HG03521 (cell line): ENCODE data around the gene IL27RA.
A peak's percentile ranks its signal among the peaks of the same experiment; 100 is the strongest.

Experiments used
- ATAC-seq: cut with Tn5 transposase; IDR thresholded peaks from one replicate; pipeline ENCODE4 v1.9.1; 2021; ENCODE audit warnings: mild to moderate bottlenecking, moderate library complexity; ENCODE audit not compliant: unreplicated experiment

Gene IL27RA

DNA sequence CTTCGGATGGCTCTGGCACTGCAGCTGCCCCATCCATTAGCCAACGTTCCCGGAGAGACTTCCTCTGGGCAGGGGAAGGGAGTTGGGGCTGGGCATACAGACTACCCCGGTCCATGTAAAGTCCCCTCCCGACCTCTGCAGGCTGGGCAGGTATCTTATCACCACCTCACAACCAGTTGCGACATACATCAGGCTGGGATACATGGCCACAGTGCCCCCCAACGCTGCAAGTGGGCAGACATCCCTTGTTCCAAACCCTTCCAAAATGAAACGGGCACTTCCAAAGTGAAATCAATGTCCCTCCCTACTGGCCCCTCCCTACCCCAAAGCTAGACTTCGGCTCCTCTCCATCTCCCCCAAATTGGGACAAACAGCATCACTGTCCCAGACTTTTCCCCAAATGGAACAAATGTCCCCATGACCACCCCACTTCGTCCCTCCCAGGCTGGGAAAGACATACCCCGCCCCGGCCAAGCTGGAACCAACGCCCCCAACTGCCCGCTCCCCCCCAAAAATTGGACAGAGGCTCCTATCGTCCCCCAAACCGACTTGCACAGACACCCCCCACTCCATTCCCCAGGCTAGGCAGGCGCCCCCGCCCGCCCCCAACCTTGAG lies 25.3 kb downstream of the IL27RA start:
- ATAC-seq: no peak

DNA sequence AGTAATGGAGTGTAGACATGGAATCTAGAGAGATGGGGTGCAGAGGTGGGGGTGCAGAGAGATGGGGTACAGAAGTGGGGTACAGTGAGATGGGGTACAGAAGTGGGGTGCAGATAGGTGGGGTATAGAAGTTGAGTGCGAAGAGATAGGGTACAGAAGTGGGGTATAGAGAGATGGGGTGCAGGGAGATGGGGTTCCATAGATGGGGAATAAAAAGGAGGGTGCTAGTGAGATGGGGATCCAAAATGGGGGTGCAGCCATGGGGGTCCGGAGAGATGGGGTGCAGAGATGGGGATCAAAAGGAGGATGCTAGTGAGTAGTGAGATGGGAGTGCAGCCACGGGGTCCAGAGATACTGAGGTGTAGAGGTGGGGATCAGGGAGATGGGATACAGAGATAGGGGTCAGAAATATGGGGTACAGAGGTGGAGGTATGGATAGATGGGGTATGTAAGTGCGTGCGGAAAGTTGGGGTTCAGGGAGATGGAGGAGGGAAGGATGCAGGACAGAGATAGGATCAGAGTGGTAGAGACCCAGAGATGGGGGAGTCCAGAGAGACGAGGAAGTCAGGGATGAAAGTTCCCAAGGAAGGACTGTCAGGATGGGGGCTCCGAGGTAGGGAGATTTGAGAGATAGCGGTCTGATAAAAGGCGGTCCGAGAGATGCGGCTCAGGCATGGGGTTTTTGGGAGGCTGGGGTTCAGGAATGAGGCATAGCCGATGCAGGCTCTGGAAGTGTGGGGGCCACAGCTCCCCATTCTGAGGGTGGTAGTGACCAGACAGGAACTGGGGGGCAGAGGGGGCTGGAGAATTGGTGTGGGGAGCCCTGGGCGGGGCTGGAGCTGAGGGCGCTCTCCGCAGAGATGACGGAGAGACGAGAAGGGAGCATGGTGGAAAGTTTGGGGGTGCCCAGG lies 26.9 kb downstream of the IL27RA start:
- no peak for ATAC-seq

DNA sequence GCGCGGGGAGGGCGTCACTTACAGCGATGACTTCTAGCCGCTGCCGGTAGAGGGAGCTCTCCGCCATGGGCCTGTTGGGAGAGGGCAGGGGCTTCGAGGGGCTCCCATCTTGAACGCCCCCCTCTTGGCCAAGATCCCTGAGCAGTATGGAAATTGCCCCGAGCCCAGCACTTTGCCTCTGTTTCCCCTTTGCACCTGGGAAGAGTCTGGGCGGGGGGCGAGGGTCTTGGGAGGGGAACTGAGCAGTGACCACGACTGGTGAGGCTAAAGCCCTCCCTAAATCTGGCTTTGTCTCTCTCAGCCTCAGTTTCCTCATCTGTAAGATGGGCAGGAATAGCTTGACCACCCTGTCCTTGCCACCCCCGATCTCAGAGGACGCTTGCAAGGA lies 27.5 kb downstream of the IL27RA start:
- ATAC-seq: no peak

DNA sequence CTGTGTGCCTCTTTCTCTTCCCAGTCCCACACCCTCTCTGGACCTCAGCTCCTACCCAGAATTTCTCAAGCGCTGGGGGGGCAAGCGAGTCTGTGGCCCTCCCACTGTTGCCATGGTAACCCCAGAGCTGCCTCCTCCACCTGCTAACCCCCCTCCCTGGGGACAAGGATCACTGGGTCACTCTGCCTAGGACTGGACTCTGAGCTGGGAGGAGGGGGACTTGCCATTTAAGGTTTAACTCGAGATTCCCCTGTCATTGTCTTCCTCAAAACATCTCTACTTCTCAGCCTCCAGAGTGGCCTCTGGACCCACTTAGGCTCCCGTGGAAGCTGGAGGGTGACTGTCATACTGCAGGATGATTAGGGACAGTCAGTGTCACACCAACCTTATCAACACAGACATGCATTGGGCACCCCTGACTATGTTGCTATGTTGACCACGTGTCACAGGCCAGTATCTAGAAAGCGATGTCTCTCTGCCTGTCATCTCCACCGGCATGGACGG lies 28.1 kb downstream of the IL27RA start:
- ATAC-seq: no peak

DNA sequence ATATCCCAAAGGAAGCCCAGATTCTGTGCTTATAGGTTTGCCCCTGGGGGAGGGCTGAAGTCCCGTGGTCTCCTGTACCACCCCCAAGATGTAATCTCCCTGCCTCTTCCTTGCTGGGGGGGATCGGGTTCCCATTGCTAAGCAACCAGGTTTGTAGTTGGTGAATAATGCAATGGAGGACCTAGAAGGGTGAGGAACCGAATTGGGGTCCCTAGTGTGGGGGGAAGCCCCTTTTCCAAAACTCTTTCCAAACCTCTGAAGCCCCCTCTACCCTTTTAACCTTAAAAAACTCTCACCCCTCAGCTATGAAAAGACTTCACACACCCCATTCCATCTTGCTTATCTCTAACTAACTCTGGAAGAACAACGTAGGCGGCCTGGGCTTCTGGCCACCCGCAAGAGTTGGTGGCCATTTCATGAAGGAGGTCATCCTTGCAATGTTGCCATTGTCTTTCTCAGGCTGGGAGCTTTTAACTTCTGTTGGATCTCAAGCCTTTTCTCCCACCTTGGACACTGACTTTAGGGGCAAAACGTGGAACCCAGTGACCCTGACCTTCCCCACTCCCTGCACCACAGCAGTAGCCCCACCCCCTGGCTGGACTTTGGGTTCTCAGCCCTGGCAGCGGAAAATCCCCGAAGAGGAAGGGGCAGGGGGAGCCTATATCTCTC lies 29.7 kb downstream of the IL27RA start:
- no peak for ATAC-seq

DNA sequence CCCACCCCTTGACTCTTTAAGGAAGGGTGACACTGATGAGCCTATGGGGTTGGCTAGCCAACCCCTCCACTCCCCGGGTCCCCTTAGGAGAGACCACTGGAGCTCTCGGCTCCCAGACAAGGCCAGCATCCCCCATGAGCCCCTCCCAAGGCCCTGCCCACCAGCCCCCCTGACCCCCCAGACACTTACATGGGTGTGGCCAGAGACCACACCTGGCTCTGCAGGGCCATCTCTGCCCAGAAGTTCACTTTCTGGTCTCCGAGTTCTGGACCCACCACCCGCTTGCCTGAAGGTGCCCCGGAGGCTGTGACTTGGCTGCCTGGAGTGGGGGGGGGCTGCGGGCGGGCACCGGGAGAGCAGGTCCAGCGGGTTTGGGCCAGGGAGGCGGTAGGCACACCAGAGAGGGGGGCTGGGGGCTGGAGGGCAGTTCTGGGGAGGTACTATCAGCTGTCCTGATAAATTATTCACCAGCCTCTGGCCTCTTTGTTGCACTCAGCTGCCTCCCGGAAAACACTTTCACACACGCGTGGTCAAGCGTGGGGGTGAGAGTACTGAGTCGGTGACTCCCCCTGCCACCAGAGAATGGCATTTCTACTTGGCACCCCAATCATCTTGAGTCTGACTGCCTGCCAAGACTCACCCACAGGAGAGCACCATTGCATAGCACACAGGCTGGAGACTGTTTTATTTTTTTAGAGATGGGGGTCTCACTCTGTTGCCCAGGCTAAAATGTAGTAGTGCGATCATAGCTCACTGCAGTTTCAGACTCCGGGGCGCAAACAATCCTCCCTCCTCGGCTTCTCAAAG lies 30.4 kb downstream of the IL27RA start, which contains the start of gene PALM3:
Gene PALM3, minus strand, starts transcription at position 326 of the 807 bp plus-strand sequence. Its CDS starts 96 bp downstream, at position 230.
- ATAC-seq: no peak

DNA sequence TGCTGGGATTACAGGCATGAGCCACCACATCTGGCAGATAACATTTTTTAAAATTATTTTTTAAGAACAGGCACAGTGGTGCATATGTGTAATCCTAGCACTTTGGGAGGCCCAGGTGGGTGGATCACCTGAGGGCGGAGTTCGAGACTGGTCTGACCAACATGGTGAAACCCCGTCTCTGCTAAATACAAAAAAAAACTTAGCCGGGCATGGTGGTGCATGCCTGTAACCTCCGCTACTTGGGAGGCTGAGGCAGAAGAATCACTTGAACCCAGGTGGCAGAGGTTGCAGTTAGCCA lies 30.9 kb downstream of the IL27RA start:
- ATAC-seq: no peak

DNA sequence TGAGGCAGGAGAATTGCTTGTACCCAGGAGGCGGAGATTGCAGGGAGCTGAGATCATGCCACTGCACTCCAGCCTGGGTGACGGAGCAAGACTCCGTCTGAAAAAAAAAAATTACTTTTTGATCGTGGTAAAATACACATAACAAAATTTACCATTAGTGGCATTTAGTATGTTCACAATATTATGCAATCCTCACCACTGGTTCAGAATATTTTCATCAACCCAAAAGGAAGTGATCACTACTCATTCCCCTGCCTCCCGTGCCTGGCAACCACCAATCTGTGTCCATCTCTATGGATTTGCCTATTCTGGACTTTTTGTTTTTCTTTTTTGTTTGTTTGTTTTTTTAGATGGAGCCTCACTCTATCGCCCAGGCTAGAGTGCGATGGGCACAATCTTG lies 31.5 kb downstream of the IL27RA start:
- no peak for ATAC-seq

DNA sequence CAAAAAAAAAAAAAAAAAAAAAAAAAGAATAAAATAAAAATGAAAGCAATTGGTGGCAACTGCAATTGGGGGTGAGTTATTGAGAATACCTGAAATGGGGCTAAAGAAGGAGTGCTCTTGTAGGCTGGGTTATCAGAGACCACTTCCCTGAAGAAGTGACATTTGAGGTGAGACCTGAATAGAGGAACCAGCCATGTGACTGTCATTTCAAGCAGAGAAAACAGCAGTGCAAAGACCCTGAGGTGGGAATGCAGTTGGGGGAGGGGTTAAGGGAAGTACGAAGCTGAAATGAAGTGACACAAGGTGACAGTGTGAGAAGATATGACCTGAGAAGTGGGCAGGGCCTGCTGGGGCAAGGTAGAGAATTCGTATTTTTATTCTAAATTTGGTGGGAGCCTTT lies 34.6 kb downstream of the IL27RA start:
- no peak for ATAC-seq

DNA sequence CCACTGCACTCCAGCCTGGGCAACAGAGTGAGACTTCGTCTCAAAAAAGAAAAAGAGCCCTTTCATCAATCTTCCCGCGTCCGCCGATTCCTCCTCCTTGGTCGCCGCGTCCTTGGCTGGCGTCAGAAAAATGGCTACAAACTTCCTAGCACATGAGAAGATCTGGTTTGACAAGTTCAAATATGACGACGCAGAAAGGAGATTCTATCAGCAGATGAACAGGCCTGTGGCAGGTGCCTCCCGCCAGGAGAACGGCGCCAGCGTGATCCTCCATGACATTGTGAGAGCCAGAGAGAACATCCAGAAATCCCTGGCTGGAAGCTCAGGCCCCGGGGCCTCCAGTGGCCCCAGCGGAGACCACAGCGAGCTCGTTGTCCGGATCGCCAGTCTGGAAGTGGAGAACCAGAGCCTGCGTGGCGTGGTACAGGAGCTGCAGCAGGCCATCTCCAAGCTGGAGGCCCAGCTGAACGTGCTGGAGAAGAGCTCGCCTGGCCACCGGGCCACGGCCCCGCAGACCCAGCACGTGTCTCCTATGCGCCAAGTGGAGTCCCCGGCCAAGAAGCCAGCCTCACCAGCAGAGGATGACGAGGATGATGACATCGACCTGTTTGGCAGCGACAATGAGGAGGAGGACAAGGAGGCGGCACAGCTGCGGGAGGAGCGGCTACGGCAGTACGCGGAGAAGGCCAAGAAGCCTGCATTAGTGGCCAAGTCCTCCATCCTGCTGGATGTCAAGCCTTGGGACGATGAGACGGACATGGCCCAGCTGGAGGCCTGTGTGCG lies 38.9 kb downstream of the IL27RA start:
- no peak for ATAC-seq

DNA sequence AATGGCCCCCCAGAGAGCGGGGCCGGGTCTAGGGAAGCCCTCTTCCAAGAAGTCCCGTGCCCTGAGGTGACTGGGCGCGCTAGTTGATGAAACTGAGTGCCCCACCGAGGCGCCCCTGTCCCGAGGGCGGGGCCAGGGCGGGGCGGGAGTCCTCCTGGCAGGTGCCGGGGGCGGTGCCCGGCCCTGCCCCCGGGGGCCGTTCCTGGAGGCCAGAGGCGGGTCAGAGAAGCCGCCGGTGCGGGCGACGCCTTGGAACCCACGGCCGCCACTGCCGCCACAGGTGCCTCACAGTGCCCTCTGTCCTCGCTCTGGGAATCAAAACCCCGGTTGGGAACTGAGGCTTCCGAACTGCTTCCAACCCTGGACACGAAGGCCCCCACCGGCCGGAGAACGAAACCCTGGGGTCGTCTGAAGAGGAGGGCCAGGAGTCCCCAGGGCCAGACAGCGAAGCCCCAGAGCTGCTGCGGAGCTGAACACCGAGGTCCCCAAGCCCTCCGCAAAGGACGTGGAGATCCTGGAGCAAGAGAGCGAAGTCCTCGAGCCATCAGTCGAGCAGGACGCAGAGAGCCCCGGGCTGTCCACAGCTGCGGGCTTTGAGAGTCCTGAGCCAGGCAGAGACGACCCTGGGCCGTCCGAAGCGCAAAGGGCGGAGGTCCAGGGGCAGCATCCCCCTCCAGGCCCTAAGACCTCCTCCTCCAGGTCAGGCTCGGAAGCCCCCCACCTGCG lies 41.1 kb downstream of the IL27RA start, which contains the start of gene MISP3:
Gene MISP3, plus strand, starts transcription at position 252 of the 726 bp plus-strand sequence. CDS start 524 bp downstream, outside the sequence.
- ATAC-seq: no peak

DNA sequence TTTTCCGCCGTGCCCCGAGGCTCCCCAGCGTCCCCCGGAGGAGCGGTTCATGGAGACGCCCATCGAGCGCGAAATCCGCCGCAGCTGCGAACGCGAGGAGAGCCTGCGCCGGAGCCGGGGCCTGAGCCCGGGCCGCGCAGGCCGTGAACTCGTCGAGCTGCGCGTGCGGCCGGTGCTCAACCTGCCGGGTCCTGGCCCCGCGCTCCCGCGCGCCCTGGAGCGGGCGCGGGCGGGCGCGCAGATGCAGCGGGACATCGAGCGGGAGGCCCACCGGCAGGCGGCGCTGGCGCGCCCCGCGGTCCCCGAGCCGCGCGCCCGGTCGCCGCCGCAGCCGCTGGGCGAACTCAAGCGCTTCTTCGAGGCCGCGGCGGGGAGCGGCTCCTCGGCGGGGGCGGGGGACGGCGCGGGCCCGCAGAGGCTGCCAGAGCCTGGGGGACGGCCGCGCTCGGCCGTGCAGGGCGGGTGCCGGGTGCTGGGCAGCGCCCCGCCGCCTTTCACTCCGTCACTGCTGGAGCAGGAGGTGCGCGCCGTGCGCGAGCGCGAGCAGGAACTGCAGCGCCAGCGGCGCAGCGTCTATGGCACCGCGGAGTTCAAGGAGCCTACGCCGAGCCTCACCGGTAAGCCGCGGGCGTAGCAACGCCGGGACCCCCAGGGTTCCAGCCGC lies 41.8 kb downstream of the IL27RA start:
- ATAC-seq: peak; percentile 54

DNA sequence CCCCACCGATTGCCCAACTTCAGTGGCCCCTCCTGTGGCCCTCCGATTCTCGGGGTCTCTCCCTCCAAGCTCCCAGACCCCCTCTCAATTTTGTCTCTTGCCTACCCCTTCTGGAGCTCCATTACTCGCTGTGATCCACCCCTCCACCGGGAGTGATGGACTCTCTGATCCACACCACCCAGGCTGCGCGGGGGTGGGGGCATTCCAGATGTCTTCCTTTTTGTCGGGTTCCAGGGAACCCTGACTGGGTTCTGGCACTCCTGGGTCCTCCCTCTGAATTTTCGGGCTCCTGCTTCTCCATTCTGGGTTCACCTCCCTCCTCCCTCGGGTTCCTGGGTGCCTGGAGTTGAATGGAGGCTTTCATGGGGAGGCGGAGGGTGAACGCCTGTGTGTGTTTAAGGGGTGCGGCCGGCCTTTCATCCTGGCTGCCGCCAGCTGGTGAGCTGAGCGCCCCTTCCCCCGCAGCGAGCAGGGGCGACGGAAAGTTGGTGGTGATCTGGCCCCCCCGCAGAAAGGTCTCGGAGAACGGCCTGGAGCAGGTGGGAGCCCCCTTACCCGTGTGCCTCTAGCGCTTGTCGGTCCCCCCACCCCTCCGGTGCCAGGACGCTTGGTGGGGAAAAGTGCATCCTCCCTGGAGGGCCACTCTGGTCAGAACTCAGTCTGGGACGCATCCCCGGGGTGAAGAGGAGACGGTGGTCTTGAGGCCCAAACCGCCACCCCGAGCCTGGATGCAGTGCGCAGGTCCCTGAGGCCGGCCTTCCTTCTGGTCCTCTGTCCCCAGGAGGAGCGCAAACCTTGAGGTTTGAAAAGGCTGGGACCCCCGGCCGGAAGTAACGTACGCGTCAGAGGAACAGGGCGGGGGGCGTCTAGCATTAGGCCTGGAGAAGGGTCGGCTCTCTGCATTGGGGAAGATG lies 42.6 kb downstream of the IL27RA start:
- no peak for ATAC-seq

DNA sequence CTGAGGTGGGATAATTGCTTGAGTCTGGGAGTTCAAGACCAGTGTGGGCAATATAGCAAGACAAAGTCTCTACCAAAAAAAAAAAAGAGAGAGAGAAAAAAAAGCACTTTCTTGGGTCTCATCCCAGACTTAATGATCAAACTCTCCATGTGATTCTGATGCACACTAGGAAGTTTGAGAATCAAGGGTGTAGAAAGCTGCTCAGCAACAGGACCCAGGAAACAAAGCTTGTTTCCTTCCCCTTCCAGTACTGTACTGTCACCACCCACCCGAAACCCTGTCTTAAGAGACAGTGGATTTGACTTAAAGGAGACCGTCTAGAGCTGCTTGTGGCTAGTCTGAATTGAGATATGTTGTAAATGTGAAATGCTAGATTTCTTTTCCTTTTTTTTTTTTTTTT lies 46.8 kb downstream of the IL27RA start:
- ATAC-seq: no peak

DNA sequence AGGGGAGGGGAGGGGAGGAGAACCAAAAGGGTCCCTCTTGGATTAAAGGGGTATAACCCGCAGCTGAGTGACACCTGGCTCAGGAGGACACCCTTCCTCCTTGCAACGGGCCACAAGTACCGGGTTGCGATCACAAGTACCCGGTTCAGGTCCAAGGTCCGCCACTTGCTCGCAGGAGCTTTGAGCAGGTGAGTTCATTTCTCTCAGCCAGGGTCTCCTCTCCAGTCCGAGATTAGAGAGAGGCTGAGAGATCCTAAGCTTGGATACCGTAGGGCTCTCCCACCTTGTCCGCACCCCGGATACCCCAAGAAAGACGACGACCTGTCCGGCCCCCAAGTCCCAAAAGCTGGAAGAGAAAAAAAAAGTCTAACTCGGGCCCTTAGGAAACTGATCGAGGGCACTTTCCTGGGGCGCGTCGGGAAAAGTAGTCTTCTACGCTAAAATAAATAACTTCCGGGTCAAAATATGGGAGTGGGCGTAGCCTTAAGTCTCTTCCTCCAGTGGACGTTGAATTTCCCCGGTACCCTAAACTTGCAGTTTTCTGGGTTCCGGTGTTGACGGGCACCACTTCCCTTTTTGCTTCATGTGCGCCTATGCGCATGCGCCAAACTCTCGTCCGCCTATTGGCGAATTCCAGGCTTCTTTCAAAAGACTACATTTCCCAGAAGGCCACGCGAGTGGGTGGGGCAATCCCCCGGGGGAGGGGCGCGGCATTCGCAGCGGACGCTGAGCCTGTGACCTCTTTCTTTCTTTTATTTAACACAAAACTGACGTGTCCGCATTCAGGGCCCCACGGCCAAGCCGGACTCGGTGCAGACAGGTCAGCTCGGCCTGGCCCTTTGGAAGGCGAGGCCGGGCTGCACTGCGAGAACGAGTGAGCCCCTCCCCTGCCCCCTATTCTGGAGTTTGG lies 49.6 kb downstream of the IL27RA start:
- peak; percentile 85 for ATAC-seq

DNA sequence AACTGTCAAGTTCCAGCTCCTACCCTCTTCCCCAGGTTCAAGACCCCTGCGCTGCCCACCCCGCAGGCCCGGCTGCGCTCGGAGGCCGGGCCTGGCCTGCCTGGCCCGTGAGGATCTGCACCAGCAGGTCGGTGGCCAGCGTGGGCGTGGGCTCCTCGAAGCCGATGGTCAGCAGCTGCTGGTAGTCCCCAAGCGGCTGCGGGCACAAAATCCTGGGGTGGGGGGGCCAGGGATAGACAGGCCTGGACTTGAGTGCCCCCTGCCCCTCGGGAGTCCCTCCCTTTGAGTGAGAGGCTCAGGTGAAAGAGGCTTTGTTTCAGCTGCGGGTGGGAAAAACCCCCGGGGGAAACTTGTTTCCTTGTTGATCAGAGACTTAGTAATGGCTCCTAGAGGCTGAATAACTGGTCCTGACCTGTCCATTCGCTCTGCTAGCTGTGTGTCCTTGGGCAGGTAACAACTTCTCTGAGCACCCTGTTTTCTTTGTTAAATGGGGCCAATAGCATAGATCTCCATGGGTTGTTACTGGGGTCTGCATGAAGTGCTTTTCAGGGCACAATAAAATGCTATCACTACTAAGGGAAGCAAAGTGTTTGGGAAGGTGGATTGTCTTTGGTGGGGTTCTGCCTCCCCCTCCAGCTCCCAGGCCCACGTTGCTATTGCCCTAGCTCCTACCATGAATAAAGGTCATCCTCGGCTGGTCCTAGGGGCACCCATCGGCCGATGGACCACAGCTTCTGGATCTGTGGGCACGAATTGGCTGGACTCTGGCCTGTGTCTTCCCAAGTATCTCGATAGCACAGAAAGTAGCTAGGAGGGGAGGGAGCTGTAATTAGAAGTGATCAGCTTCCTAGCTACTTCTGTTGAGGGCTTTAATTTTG lies 50.5 kb downstream of the IL27RA start:
- no peak for ATAC-seq
